Neural cell (in vitro differentiated cells): Measurements from ENCODE around the gene TRIM66. TPM values are rescaled to one million over a fixed set of nuclear protein-coding genes. Genes with fewer than 3 reads are reported as not detected.

ENCODE experiments used
- H2AFZ ChIP-seq: fragments of 200-600, 300-800 bp; sonication (generic), shearing (Covaris generic); 2 replicates; pipeline ENCODE4 v1.6.0; 2014; ENCODE audit warnings: low read depth, mild to moderate bottlenecking, antibody characterized with exemption, low read length, moderate library complexity
- H3F3A ChIP-seq: fragments of 200-600 bp; shearing (Covaris generic); 2 replicates; pipeline ENCODE4 v1.6.1; 2016; ENCODE audit warnings: mild to moderate bottlenecking, moderate library complexity, mixed read lengths, antibody characterized with exemption, low read length; ENCODE audit not compliant: insufficient read depth, poor library complexity, severe bottlenecking
- H3K27ac ChIP-seq: fragments of 200-600, 300-800 bp; sonication (generic), shearing (Covaris generic); 2 replicates; pipeline ENCODE4 v1.5.1; 2014; ENCODE audit warnings: mild to moderate bottlenecking, low read length, moderate library complexity
- H3K27me3 ChIP-seq: fragments of 300-800, 200-600 bp; sonication (generic), shearing (Covaris generic); 2 replicates; pipeline ENCODE4 v1.6.0; 2014; ENCODE audit warnings: mild to moderate bottlenecking, low read depth, low read length, moderate library complexity; ENCODE audit not compliant: insufficient read depth
- H3K36me3 ChIP-seq: fragments of 300-800, 200-600 bp; sonication (generic), shearing (Covaris generic); 2 replicates; pipeline ENCODE4 v1.5.1; 2014; ENCODE audit warnings: mild to moderate bottlenecking, antibody characterized with exemption, low read length, moderate library complexity; ENCODE audit not compliant: insufficient read depth
- H3K4me2 ChIP-seq: fragments of 300-800, 200-600 bp; sonication (generic), shearing (Covaris generic); 2 replicates; pipeline ENCODE4 v1.6.0; 2014; ENCODE audit warnings: mild to moderate bottlenecking, low read length
- H3K4me3 ChIP-seq: fragments of 300-800, 200-600 bp; sonication (generic), shearing (Covaris generic); 2 replicates; pipeline ENCODE4 v1.5.1; 2014; ENCODE audit warnings: mild to moderate bottlenecking, low read length, moderate library complexity
- H3K79me2 ChIP-seq: fragments of 200-600 bp; shearing (Covaris generic); replicated peaks from 2 replicates; pipeline ENCODE4 v1.6.0; 2014; ENCODE audit warnings: mild to moderate bottlenecking, low read length, moderate library complexity; ENCODE audit not compliant: insufficient read depth
- H3K9ac ChIP-seq: fragments of 300-800, 200-600 bp; sonication (generic), shearing (Covaris generic); 2 replicates; pipeline ENCODE4 v1.6.1; 2016; ENCODE audit warnings: mild to moderate bottlenecking, low read length, mixed read lengths
- H3K9me2 ChIP-seq: fragments of 200-600 bp; shearing (Covaris generic); 2 replicates; pipeline ENCODE4 v1.6.1; 2016; ENCODE audit warnings: mild to moderate bottlenecking, low read length, mixed read lengths; ENCODE audit not compliant: insufficient read depth
- H3K9me3 ChIP-seq: fragments of 200-600, 300-800 bp; sonication (generic), shearing (Covaris generic); 2 replicates; pipeline ENCODE4 v1.6.1; 2016; ENCODE audit warnings: mild to moderate bottlenecking, mixed run types, low read length, moderate library complexity, mixed read lengths
- H4K20me1 ChIP-seq: fragments of 200-600 bp; shearing (Covaris generic); 2 replicates; pipeline ENCODE4 v1.6.1; 2016; ENCODE audit warnings: mild to moderate bottlenecking, mixed run types; ENCODE audit not compliant: insufficient read depth
- EP300 ChIP-seq: fragments of 450-650 bp; conservative IDR thresholded peaks from 2 replicates; pipeline ENCODE4 v1.6.1; 2014; ENCODE audit warnings: antibody characterized with exemption, mild to moderate bottlenecking, moderate library complexity; ENCODE audit not compliant: poor library complexity, severe bottlenecking
- EZH2 ChIP-seq: fragments of 200-600, 300-800 bp; shearing (Covaris generic), sonication (generic); IDR thresholded peaks from 2 replicates; pipeline ENCODE4 v1.6.1; 2014; ENCODE audit warnings: antibody characterized with exemption, low read length, borderline replicate concordance, mild to moderate bottlenecking; ENCODE audit not compliant: insufficient read depth, poor library complexity, severe bottlenecking
- MXI1 ChIP-seq: fragments of 450-650 bp; conservative IDR thresholded peaks from 2 replicates; pipeline ENCODE4 v1.6.1; 2014; ENCODE audit warnings: antibody characterized with exemption, mild to moderate bottlenecking; ENCODE audit not compliant: poor library complexity, severe bottlenecking
- POLR2AphosphoS5 ChIP-seq: IDR thresholded peaks from 2 replicates; pipeline ENCODE4 v1.6.1; 2012
- RAD21 ChIP-seq: fragments of 450-650 bp; conservative IDR thresholded peaks from 2 replicates; pipeline ENCODE4 v1.6.1; 2014; ENCODE audit warnings: antibody characterized with exemption, mild to moderate bottlenecking, moderate library complexity
- SMC3 ChIP-seq: fragments of 450-650 bp; conservative IDR thresholded peaks from 2 replicates; pipeline ENCODE4 v1.6.1; 2014; ENCODE audit warnings: antibody characterized with exemption, mild to moderate bottlenecking, moderate library complexity; ENCODE audit not compliant: poor library complexity
- TAF1 ChIP-seq: IDR thresholded peaks from 2 replicates; pipeline ENCODE4 v1.6.1; 2012; ENCODE audit warnings: low read depth
- polyA plus RNA-seq: library from polyadenylated mRNA; depleted of rRNA; stranded (reverse); fragments of >200 nt; gene quantifications from 2 replicates; pipeline ENCODE4 v1.2.3, GENCODE V29; 2014
- TF ChIP-seq, protein P1 (sequence below): fragments of 450-650 bp; IDR thresholded peaks from 2 replicates; pipeline ENCODE4 v1.5.1; 2014; ENCODE audit warnings: antibody characterized with exemption, mild to moderate bottlenecking, moderate library complexity; ENCODE audit not compliant: poor library complexity, severe bottlenecking
- TF ChIP-seq, protein P2 (sequence below): IDR thresholded peaks from 2 replicates; pipeline ENCODE4 v1.6.1; 2012; ENCODE audit warnings: borderline replicate concordance

The TRIM66 gene
- polyA plus RNA-seq, 1 donor from 2014 or later, result 0.82 TPM

DNA sequence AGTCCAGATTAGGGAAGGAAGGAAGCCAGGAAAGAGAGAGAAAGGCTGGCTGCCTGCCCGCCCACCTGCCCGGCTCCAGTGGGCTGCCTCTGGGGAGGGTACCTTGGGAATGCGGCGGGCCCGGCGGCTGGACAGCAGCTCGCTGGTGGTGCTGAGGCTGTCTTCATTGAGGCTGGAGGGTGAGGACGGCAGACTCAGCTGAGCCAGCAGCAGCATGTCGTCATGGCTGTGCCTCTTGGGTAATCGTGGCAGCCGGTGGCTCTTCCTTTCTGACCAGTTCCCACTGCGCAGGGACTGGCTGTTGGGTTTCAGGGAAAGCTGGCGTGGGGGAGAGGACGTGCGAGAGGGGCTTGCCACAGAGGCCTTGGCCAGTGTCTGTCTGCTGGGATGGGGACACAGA is 33.0 kb upstream of the TRIM66 start:
- Histone ChIP-seq H3K79me2 (no peaks in the 10 kb centered on the region), H2AFZ (no peak overlapping the region), H3K4me2 (no peak overlapping the region), H4K20me1 (no peaks in the 10 kb centered on the region), H3K9ac (no peak overlapping the region), H3K9me3 (no peaks in the 10 kb centered on the region), H3K36me3 (no peaks in the 10 kb centered on the region), H3K9me2 (no peaks in the 10 kb centered on the region), H3F3A (no peaks in the 10 kb centered on the region), H3K27me3 (no peaks in the 10 kb centered on the region), H3K4me3 (no peak overlapping the region), H3K27ac (no peak overlapping the region)
- no peak for TF ChIP-seq MXI1
- TF ChIP-seq RAD21, result no peak
- TF ChIP-seq, protein P1, sequence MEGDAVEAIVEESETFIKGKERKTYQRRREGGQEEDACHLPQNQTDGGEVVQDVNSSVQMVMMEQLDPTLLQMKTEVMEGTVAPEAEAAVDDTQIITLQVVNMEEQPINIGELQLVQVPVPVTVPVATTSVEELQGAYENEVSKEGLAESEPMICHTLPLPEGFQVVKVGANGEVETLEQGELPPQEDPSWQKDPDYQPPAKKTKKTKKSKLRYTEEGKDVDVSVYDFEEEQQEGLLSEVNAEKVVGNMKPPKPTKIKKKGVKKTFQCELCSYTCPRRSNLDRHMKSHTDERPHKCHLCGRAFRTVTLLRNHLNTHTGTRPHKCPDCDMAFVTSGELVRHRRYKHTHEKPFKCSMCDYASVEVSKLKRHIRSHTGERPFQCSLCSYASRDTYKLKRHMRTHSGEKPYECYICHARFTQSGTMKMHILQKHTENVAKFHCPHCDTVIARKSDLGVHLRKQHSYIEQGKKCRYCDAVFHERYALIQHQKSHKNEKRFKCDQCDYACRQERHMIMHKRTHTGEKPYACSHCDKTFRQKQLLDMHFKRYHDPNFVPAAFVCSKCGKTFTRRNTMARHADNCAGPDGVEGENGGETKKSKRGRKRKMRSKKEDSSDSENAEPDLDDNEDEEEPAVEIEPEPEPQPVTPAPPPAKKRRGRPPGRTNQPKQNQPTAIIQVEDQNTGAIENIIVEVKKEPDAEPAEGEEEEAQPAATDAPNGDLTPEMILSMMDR, result no peak
- TF ChIP-seq POLR2AphosphoS5, result no peak
- TF ChIP-seq SMC3, result no peak
- TF ChIP-seq, protein P2, sequence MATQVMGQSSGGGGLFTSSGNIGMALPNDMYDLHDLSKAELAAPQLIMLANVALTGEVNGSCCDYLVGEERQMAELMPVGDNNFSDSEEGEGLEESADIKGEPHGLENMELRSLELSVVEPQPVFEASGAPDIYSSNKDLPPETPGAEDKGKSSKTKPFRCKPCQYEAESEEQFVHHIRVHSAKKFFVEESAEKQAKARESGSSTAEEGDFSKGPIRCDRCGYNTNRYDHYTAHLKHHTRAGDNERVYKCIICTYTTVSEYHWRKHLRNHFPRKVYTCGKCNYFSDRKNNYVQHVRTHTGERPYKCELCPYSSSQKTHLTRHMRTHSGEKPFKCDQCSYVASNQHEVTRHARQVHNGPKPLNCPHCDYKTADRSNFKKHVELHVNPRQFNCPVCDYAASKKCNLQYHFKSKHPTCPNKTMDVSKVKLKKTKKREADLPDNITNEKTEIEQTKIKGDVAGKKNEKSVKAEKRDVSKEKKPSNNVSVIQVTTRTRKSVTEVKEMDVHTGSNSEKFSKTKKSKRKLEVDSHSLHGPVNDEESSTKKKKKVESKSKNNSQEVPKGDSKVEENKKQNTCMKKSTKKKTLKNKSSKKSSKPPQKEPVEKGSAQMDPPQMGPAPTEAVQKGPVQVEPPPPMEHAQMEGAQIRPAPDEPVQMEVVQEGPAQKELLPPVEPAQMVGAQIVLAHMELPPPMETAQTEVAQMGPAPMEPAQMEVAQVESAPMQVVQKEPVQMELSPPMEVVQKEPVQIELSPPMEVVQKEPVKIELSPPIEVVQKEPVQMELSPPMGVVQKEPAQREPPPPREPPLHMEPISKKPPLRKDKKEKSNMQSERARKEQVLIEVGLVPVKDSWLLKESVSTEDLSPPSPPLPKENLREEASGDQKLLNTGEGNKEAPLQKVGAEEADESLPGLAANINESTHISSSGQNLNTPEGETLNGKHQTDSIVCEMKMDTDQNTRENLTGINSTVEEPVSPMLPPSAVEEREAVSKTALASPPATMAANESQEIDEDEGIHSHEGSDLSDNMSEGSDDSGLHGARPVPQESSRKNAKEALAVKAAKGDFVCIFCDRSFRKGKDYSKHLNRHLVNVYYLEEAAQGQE, result no peak
- no peak for TF ChIP-seq EZH2
- no peak for TF ChIP-seq TAF1
- TF ChIP-seq EP300, result no peak

DNA sequence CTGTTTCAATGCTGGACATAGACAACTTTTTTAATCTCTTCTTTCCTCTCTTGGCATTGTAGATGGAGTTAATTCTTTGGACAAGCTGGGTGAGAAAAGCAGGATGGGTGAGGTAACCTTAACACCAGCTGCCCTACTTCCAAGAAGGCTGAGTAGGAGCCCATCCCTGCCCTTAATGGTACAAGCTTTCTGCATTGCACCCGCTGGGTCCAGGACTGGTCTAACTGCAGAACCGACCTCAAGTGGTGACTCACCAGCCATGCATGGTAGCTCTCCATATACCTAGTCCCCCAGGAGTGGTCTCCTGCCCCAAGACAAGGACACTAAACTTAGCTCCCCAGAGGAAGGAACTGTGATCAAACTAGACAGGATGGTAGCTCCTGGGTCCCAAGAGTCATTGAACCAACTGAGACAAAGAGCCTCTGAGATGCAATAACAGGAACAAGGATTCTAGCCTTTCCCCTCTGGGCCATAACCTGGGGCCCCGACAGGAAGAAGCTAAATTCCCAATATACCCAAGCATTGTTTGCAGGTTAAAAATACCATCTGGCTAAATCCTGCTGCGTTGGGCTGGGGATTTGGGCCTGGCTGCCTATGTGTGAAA is 32.3 kb upstream of the TRIM66 start:
- H3K9me3 ChIP-seq, result no peaks in the 10 kb centered on the region
- no peak overlapping the region for H3K9ac ChIP-seq
- H2AFZ ChIP-seq, result no peak overlapping the region
- H3K27ac ChIP-seq, result no peak overlapping the region
- H3K79me2 ChIP-seq, result no peaks in the 10 kb centered on the region
- no peaks in the 10 kb centered on the region for H4K20me1 ChIP-seq
- H3K4me2 ChIP-seq, result no peak overlapping the region
- H3K4me3 ChIP-seq, result no peak overlapping the region
- H3K27me3 ChIP-seq, result no peaks in the 10 kb centered on the region
- H3F3A ChIP-seq, result no peaks in the 10 kb centered on the region
- no peak for TF ChIP-seq POLR2AphosphoS5
- TF ChIP-seq RAD21, result no peak
- no peak for TF ChIP-seq SMC3
- TF ChIP-seq EP300, result no peak
- TF ChIP-seq, protein P2, result no peak
- TF ChIP-seq MXI1, result no peak
- TF ChIP-seq, protein P1, result no peak
- no peak for TF ChIP-seq EZH2
- no peaks in the 10 kb centered on the region for H3K36me3 ChIP-seq
- no peaks in the 10 kb centered on the region for H3K9me2 ChIP-seq
